HepG2 (cell line): Measurements from ENCODE around the gene SEMA7A. TPM values are rescaled to one million over a fixed set of nuclear protein-coding genes. Genes with fewer than 3 reads are reported as not detected.

ENCODE experiments used
- ASH2L ChIP-seq: fragments of 300-600, 200-600 bp; sonication (generic); IDR thresholded peaks from 2 replicates; pipeline ENCODE4 v1.7.0; 2017; ENCODE audit warnings: low read depth, mild to moderate bottlenecking, moderate library complexity, mixed read lengths, low read length; ENCODE audit not compliant: insufficient read length
- CEBPZ ChIP-seq: IDR thresholded peaks from 2 replicates; pipeline ENCODE4 v1.6.1; 2012; ENCODE audit warnings: low read length, improper control_type of control experiment
- CREB1 ChIP-seq, 2 experiments: fragments of 450-650 bp in 1 of 2; IDR thresholded peaks; 2 replicates each; pipeline ENCODE4 v1.6.1; 2016 to 2017; ENCODE audit warnings: control low read depth in 1 of 2, mild to moderate bottlenecking in 1 of 2, missing compliant biosample characterization in 1 of 2, missing genetic modification characterization in 1 of 2
- FOXC1 ChIP-seq: sonication (generic); formaldehyde crosslinking; IDR thresholded peaks from 2 replicates; pipeline ENCODE4 v1.8.0; 2022; ENCODE audit warnings: mild to moderate bottlenecking, missing genetic modification reagents, borderline replicate concordance
- KDM5B ChIP-seq: sonication (generic); formaldehyde crosslinking; IDR thresholded peaks from 2 replicates; pipeline ENCODE4 v1.4.0; 2020; ENCODE audit warnings: missing genetic modification reagents, mild to moderate bottlenecking, borderline replicate concordance
- NFIB ChIP-seq: sonication (generic); formaldehyde crosslinking; IDR thresholded peaks from 2 replicates; pipeline ENCODE4 v1.9.0; 2021; ENCODE audit warnings: missing genetic modification reagents, mild to moderate bottlenecking, borderline replicate concordance
- REPIN1 ChIP-seq: sonication (generic); formaldehyde crosslinking; IDR thresholded peaks from 2 replicates; pipeline ENCODE4 v1.8.0; 2022; ENCODE audit warnings: missing genetic modification reagents, low read depth, mild to moderate bottlenecking, borderline replicate concordance
- TAF1 ChIP-seq: sonication (generic); formaldehyde crosslinking; IDR thresholded peaks from 2 replicates; pipeline ENCODE4 v1.4.0; 2020; ENCODE audit warnings: missing genetic modification reagents
- XRCC5 ChIP-seq: fragments of 200-400 bp; formaldehyde crosslinking; optimal IDR thresholded peaks from 2 replicates; pipeline ENCODE3; 2017; ENCODE audit warnings: mild to moderate bottlenecking, low read length
- ZC3H13 ChIP-seq: sonication (generic); formaldehyde crosslinking; IDR thresholded peaks from 2 replicates; pipeline ENCODE4 v1.8.1; 2023; ENCODE audit warnings: mild to moderate bottlenecking, missing genetic modification reagents, moderate library complexity
- ZFP36L1 ChIP-seq: sonication (generic); formaldehyde crosslinking; IDR thresholded peaks from 2 replicates; pipeline ENCODE4 v1.8.0; 2022; ENCODE audit warnings: mild to moderate bottlenecking, missing genetic modification reagents, moderate library complexity
- ZFP91 ChIP-seq: sonication (generic); formaldehyde crosslinking; IDR thresholded peaks from 2 replicates; pipeline ENCODE4 v1.9.0; 2022; ENCODE audit warnings: missing genetic modification reagents, mild to moderate bottlenecking, borderline replicate concordance
- ZMAT5 ChIP-seq: sonication (generic); formaldehyde crosslinking; IDR thresholded peaks from 2 replicates; pipeline ENCODE4 v1.5.0; 2020; ENCODE audit warnings: mild to moderate bottlenecking, low read depth, missing genetic modification reagents, borderline replicate concordance
- ZNF121 ChIP-seq: sonication (generic); formaldehyde crosslinking; IDR thresholded peaks from 2 replicates; pipeline ENCODE4 v1.5.0; 2020; ENCODE audit warnings: mild to moderate bottlenecking, missing genetic modification reagents
- ZNF468 ChIP-seq: sonication (generic); formaldehyde crosslinking; IDR thresholded peaks from 2 replicates; pipeline ENCODE4 v1.8.0; 2022; ENCODE audit warnings: mild to moderate bottlenecking, moderate library complexity, missing genetic modification reagents
- ZNF530 ChIP-seq: sonication (generic); formaldehyde crosslinking; IDR thresholded peaks from 2 replicates; pipeline ENCODE4 v1.5.0; 2020; ENCODE audit warnings: low read depth, mild to moderate bottlenecking, missing genetic modification reagents
- ZNF547 ChIP-seq: sonication (generic); formaldehyde crosslinking; IDR thresholded peaks from 2 replicates; pipeline ENCODE4 v1.5.1; 2020; ENCODE audit warnings: mild to moderate bottlenecking, missing genetic modification reagents
- ZNF556 ChIP-seq: sonication (generic); formaldehyde crosslinking; IDR thresholded peaks from 2 replicates; pipeline ENCODE4 v1.4.0; 2020; ENCODE audit warnings: mild to moderate bottlenecking, missing genetic modification reagents, borderline replicate concordance
- ZNF678 ChIP-seq: sonication (generic); formaldehyde crosslinking; IDR thresholded peaks from 2 replicates; pipeline ENCODE4 v1.4.0; 2020; ENCODE audit warnings: mild to moderate bottlenecking, missing genetic modification reagents
- ZSCAN12 ChIP-seq: sonication (generic); formaldehyde crosslinking; IDR thresholded peaks from 2 replicates; pipeline ENCODE4 v1.9.0; 2021; ENCODE audit warnings: mild to moderate bottlenecking, missing genetic modification reagents
- ZSCAN25 ChIP-seq: sonication (generic); formaldehyde crosslinking; IDR thresholded peaks from 2 replicates; pipeline ENCODE4 v1.8.0; 2022; ENCODE audit warnings: mild to moderate bottlenecking, missing genetic modification reagents
- polyA plus RNA-seq, 8 experiments: library from polyadenylated mRNA; depleted of rRNA in 3 of 8; stranded (reverse) in 7 of 8; unstranded in 1 of 8; fragments of >200 nt; fragmentation: Illumina TruSeq in 4 of 8; extraction: Trizol in 4 of 8; gene quantifications; 2 replicates each; pipeline versions ENCODE4 v1.2.1 to v1.2.3, GENCODE V29; 2011 to 2016; ENCODE audit warnings: low read depth in 4 of 8, missing spikeins in 1 of 8, mixed read lengths in 1 of 8; ENCODE audit not compliant: insufficient read depth in 1 of 8
- total RNA-seq, 5 experiments: library from RNA; depleted of rRNA; stranded (reverse); fragments of >200 nt; fragmentation: Illumina TruSeq; extraction: Trizol; gene quantifications; 2 replicates each; pipeline ENCODE4 v1.2.3, GENCODE V29; 2016; ENCODE audit warnings: low read depth in 1 of 5

The SEMA7A gene
- total and polyA plus RNA-seq, 2 of the 13 experiments (the other 11 are each of a cell fraction or from before 2014, with no cell fraction given) = 9.0 to 15.8 TPM

- no peak for TF ChIP-seq ZSCAN12 (CRISPR knock-in tag)
- peak; percentile 77 for TF ChIP-seq CREB1 (IDR thresholded peaks at IDR 0.05)
- TF ChIP-seq CREB1 (CRISPR knock-in tag; IDR thresholded peaks at IDR 0.05) = peak; percentile 81
- TF ChIP-seq ZFP36L1 (CRISPR knock-in tag) = no peak
- peak; percentile 37 for TF ChIP-seq XRCC5
- 0 out of 2 replicates have a peak, but pooled peaks have one; percentile 32 for TF ChIP-seq FOXC1 (CRISPR knock-in tag)
- peak; percentile 61 for TF ChIP-seq ZNF121 (CRISPR knock-in tag)
- peak; percentile 43; the same call in 1 of the 2 replicates for TF ChIP-seq ZNF678 (CRISPR knock-in tag)
- TF ChIP-seq ZFP91 (CRISPR knock-in tag) = peak; percentile 91; the same call in 1 of the 2 replicates
- peak; percentile 56; the same call in 1 of the 2 replicates for TF ChIP-seq REPIN1 (CRISPR knock-in tag)
- TF ChIP-seq ZNF530 (CRISPR knock-in tag) = no peak
- peak; percentile 86 for TF ChIP-seq ZNF547
- TF ChIP-seq CEBPZ = no peak
- TF ChIP-seq NFIB (CRISPR knock-in tag) = no peak
- TF ChIP-seq ASH2L = peak; percentile 21
- TF ChIP-seq KDM5B (CRISPR knock-in tag) = peak; percentile 47; the same call in 1 of the 2 replicates
- TF ChIP-seq ZNF468 (CRISPR knock-in tag) = 0 out of 2 replicates have a peak, but pooled peaks have one; percentile 75
- peak; percentile 76 for TF ChIP-seq TAF1 (CRISPR knock-in tag)
- TF ChIP-seq ZMAT5 = no peak
- TF ChIP-seq ZC3H13 (CRISPR knock-in tag) = 0 out of 2 replicates have a peak, but pooled peaks have one; percentile 14
- peak; percentile 79 for TF ChIP-seq ZSCAN25 (CRISPR knock-in tag)
- peak; percentile 65; the same call in 1 of the 2 replicates for TF ChIP-seq ZNF556 (CRISPR knock-in tag)
Observed at GRCh38 chr15:74365598-74366445, 67.9 kb downstream of the SEMA7A start (continued).
